HG03196 (cell line): Measurements from ENCODE around the gene KDM4C.
"Not testable (repeated sequence)": the region's sequence is repeated elsewhere in the genome, so short reads cannot be mapped to it uniquely, and the experiment has no call there.

Experiments used
- ATAC-seq: cut with Tn5 transposase; IDR thresholded peaks from one replicate; pipeline ENCODE4 v1.9.1; 2021; ENCODE audit not compliant: unreplicated experiment

The KDM4C gene

DNA sequence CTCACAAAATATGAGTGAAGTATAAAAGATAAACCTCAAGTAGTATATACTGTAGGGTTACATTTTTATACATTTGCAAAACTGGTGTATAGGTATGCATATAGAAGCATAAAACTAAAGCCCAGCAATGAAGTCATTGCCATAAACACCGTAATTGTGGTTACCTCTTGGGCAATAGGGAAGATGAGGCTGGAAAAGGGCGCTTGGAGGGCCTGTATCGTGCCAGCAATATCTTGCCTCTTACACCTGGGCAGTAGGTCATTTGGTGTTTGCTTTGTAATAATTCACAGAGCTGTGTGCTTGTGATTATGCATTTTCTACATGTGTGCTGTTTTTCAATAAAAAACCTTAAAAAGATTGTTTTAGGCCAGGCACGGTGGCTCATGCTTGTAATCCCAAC lies 45.2 kb downstream of the KDM4C start:
- no peak for ATAC-seq

DNA sequence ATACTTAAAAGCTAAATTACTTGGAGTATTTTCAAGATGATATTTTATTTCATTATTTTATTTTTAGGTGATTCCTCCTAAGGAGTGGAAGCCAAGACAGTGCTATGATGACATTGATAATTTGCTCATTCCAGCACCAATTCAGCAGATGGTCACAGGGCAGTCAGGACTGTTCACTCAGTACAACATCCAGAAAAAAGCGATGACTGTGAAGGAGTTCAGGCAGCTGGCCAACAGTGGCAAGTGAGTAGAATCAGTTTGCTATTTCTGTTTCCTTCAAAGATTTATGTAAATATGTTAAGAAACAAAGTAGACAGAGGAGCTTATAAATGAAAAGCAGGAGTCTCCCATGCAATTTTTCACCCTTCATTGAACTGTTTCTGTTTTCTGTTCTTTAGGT lies 47.8 kb downstream of the KDM4C start:
- ATAC-seq: no peak

GRCh38 chr9:6806318-6806717 lies 48.5 kb downstream of the KDM4C start:
- not testable (repeated sequence) for ATAC-seq

DNA sequence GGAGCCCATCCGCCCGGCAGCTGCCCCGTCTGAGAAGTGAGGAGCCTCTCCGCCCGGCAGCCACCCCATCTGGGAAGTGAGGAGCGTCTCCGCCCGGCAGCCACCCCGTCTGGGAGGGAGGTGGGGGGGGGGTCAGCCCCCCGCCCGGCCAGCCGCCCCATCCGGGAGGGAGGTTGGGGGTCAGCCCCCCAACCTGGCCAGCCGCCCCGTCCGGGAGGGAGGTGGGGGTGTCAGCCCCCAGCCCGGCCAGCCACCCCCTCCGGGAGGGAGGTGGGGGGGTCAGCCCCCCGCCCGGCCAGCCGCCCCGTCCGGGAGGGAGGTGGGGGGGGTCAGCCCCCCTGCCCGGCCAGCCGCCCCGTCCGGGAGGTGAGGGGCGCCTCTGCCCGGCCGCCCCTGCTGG lies 49.9 kb downstream of the KDM4C start:
- ATAC-seq: not testable (repeated sequence)

DNA sequence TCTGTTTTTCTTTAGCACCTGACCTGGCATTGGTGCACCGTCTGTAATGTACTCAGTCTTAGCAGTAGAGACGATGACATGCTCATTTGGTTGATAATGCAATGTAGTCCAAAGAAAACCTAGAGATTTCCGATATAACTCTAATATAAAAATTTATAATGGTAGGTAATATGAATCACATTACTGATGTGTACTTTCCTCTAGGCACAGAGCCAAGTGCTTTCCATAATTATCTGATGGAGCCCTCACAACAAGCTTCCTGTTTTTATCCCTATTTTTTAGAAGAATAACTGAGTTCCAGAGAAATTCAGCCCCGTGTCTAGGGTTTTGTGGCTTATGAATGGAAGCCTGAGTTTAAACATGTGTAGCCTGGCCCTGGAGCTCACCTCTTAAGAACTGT lies 53.7 kb downstream of the KDM4C start:
- ATAC-seq: no peak

- ATAC-seq: no peak
Measured at GRCh38 chr9:6816581-6816980, 58.8 kb downstream of the KDM4C start.

GRCh38 chr9:6818292-6818922 lies 60.6 kb downstream of the KDM4C start:
- no peak for ATAC-seq

GRCh38 chr9:6819112-6819511 lies 61.3 kb downstream of the KDM4C start:
- ATAC-seq: no peak

GRCh38 chr9:6819529-6819928 lies 61.8 kb downstream of the KDM4C start:
- no peak for ATAC-seq

DNA sequence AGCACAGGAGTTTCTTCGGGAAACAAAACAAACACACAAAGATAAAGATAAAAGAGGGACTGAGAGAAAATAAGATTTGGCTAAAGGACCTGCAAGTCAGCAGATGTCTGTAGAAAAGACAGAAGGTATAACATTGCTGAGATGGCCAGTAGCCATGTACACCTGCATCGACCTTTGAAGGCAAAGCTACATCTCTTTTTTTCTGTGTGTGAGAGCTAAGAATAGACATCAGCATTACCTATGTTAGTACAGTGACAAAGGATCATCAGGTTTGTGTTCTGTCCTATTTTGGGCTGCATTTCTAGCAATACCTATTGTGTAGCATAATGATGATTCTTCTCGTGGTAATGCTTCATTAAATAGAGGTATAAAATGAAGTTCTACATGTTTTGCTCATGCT lies 64.9 kb downstream of the KDM4C start:
- no peak for ATAC-seq

DNA sequence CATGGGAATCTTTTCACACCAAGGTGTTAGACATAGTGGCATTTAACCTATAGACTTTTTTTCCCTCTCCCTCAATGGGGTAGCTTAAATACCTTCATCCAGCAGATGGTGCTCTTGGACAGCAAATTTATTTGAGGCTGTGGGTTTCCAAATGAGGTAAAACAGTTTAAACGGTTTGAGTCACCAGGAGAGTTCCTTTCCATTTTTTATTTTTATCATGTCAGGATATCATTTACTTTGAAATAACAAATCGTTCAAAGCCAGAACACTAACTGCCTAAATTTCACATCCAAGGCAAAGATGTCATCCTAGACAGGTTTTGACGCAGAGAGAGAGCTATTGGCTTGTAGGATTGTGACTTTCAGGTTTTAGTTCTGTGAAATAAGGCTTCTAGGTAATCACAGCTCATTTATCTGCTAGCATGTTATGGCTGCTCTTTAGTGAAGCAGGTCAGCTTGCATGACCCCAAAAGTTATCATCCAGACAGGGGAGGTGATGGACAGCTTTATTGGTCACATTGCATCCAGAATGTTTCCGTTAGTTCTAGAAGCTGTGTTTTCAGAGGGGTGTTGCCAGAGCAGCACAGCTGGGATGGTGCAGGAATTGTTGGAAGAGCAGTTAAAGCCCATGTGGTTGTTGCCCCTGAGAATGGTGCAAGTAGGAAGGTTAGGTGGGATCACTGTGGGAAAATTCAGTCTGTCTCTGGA lies 69.8 kb downstream of the KDM4C start:
- no peak for ATAC-seq

DNA sequence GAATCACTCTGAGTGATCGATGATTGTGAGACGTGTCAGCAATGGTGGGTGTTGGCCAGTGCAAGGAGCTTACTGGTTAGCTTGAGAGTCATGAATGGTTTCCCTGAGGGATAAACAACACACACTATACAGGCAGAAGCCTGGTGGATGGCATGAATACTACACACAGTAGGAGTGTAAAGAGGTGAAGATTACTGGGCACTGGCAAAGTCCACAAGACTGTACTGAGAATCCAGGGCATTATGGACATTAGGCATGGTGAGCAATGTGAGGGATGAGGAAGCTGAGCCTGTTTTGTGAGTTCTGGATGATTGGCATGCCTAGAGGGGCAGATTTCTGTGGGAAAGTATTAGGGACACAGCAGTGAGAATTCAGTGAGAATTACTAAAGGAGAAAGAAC lies 71.3 kb downstream of the KDM4C start:
- no peak for ATAC-seq

DNA sequence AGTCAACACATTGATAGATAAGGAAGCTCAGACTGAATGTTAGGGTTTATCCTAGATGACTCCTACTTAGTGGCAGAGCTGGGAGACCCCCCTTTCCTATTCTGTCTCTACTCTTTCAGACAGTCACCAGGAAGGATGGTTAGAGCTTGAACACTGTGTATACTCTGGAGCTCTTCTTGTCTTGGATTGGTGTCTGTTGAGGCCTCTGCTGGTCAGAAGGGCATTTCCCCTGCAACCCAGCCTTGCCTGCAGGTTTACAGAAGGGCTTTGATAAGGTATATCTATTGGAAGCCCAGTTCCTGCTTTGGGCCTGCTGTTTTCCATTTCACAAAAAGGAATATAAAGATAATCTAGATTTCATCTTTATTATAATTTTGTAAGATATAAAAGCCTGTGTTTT lies 71.8 kb downstream of the KDM4C start:
- no peak for ATAC-seq

GRCh38 chr9:6833518-6834192 lies 75.9 kb downstream of the KDM4C start:
- no peak for ATAC-seq

GRCh38 chr9:6834306-6834705 lies 76.5 kb downstream of the KDM4C start:
- no peak for ATAC-seq

DNA sequence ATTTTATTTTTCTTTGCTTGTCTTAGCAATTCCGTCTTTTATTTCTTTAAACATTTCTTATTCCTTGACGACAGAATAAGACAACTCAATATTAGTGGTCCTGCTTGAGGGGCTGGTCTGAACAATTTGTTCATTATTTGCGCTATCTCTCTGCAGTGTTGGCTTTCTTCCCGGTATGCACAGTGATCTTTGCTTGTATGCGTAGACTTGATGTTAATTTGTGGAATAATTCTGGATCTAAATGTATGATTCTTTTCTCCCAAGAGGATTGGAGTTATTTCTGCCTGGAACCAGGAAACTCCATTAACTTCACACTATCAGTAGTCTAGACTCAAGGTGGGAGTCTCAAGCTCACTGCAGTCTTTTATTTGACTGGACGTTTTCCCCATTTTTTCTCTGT lies 80.4 kb downstream of the KDM4C start:
- no peak for ATAC-seq

GRCh38 chr9:6842584-6842947 lies 84.8 kb downstream of the KDM4C start:
- ATAC-seq: no peak

DNA sequence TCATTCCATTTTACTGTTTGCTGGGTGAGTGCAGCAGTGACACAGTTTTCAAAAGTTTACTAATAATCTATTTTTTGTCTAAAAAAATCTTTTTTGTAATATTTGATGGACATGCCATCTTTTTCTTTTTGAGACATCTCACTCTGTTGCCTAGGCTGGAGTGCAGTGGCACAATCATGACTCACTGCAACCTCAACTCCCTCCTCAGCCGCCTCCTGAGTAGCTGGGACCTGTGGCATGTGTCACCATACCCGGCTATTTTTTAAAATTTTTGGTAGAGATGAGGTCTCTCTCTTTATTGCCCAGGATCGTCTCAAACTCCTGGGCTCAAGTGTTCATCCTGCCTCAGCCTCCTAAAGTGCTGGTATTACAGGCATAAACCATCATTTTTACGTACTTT lies 86.0 kb downstream of the KDM4C start:
- ATAC-seq: no peak

GRCh38 chr9:6844267-6844666 lies 86.5 kb downstream of the KDM4C start:
- ATAC-seq: no peak

GRCh38 chr9:6845128-6845826 lies 87.5 kb downstream of the KDM4C start:
- ATAC-seq: no peak

DNA sequence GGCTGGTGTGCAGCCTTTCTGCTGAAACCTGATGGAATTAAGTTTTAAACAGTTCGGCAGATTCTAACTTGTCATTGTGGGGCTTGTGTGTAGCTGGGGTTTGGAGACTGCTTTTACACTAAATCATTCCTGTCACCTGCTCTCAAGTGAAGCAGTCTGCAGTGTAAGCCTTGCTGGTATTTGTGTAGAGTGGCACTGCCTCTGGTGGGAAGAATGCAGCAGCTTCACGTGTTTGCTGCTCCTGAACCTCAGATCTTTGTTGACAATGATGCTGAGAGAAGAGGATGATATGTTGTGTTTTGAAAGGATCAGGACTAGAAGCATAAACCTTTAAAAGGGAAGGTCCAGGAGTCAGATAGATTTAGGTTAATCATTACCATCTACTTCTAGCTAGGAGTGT lies 88.1 kb downstream of the KDM4C start:
- ATAC-seq: no peak
